GM12872 (cell line): Measurements from ENCODE around the gene HOXB5.

Source experiments
- TF ChIP-seq, protein P1 (sequence below): IDR thresholded peaks from 3 replicates; pipeline ENCODE4 v1.5.1; 2011; ENCODE audit warnings: low read depth, mild to moderate bottlenecking, low read length, moderate library complexity; ENCODE audit not compliant: insufficient read depth

HOXB5 gene

DNA sequence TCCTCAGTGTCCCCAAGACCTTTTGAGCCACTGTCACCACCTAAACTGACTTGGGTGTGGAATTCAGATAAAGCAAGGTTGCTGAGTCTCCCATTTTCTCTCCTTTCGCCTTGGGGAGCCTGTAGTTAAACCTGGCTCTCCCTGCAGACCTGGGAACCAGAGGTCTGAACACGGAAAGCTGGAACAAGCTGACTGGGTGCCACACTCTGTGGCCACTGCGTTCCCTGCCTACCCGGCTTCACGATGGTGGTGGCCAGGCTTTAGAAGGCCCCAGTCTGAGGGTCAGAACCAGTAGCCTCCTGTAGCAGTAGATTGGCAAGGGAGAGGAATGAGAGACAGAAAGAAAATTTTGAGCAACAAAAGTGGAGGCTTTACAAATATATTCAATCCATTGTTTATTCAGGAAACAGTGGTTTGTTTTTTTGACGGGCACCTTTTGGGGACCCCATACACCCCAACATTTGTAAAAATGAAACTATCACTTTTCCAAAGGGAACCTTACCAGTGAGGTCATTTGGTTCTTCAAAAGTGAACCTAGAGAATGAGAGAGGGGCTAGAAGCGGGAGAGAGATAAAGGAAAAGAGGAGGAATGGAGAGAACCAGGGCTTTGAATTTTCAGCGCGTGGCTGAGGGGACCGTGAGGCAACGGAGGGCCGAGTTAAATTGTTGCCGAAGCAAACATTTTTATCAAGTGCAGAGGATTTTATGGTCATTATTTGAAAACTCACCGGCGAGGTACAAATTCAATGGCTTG is 23.3 kb upstream of the HOXB5 start:
- TF ChIP-seq, protein P1, sequence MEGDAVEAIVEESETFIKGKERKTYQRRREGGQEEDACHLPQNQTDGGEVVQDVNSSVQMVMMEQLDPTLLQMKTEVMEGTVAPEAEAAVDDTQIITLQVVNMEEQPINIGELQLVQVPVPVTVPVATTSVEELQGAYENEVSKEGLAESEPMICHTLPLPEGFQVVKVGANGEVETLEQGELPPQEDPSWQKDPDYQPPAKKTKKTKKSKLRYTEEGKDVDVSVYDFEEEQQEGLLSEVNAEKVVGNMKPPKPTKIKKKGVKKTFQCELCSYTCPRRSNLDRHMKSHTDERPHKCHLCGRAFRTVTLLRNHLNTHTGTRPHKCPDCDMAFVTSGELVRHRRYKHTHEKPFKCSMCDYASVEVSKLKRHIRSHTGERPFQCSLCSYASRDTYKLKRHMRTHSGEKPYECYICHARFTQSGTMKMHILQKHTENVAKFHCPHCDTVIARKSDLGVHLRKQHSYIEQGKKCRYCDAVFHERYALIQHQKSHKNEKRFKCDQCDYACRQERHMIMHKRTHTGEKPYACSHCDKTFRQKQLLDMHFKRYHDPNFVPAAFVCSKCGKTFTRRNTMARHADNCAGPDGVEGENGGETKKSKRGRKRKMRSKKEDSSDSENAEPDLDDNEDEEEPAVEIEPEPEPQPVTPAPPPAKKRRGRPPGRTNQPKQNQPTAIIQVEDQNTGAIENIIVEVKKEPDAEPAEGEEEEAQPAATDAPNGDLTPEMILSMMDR = no peak

GRCh38 chr17:48615963-48616716 is 22.6 kb upstream of the HOXB5 start:
- TF ChIP-seq, protein P1 = no peak

GRCh38 chr17:48615047-48615962 is 21.7 kb upstream of the HOXB5 start, which contains the start of gene HOXB8:
TSS of gene HOXB8 (minus strand) at chr17:48615292. CDS start at chr17:48614704, 588 bp downstream.
- TF ChIP-seq, protein P1 = no peak

DNA sequence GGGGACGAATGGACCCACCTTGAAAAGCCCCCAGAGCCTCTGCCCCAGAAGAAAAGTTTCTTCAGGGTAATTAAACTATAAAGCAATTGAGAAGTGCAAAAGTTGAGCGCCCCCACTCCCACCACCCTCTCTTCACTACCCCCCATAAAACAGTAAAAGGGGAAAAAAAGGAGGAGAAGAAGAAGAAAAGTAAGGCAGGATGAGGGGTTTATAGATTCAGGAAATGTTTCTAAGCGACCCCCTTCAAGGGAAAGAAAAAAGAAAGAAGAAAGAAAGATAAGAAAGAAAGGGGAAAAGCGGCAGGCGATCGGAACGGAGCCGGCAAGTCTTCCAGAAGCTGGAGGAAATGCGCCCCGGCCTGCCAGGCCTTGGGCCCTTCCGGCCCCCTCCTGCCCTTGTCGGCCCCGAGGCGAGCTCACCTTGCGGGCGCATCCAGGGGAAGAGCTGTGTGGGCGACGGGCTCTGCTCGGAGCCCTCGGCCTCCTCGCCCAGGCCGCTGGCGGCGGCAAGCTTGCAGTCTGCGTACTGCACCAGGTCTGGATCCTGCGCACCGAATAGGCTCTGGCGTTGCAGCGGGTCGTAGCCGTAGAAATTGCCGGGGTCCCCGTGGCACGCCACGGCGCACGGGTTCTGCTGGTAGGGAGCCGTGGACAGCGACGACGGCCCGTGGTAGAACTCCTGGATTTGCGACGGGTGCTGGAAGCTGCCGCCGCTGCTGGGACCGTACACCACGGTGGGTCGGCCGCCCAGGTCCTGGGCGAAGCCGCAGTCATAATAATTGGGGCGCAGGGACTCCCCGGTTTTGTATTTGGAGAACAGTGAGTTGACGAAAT is 20.5 kb upstream of the HOXB5 start:
- TF ChIP-seq, protein P1 = no peak

GRCh38 chr17:48612854-48613691 is 19.5 kb upstream of the HOXB5 start:
- TF ChIP-seq, protein P1 = peak; percentile 43; the same call in 2 of the 3 replicates

DNA sequence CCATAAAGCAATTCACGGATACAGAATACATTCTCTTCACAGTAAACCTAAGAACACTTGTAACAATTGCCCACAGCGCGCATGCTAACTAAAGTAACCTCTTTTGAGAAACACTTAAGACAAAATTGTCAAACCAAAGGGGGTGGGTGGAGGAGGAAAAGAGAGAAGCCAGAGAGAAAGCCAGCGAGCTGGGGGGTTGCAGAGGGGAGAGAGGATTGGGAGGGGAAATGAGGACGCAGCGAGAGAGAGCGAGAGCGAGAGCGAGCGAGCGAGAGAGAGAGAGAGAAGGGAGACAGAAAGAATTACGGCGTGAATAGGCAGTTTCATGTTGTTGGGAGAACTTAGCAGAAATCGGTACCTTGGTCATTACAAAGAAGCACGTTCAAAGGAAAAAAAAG is 18.9 kb upstream of the HOXB5 start:
- TF ChIP-seq, protein P1 = no peak
